K562 (cell line): ENCODE data around the gene PDLIM5. TPM values are rescaled to one million over a fixed set of nuclear protein-coding genes. Genes with fewer than 3 reads are reported as not detected.

Experiments
- ATAC-seq: fragments of 200-7000 bp; cut with Tn5 transposase; 3 replicates; pipeline ENCODE4 v1.9.1; 2020; ENCODE audit warnings: moderate library complexity
- BruUV-seq: library from RNA; stranded (reverse); fragments of 400-500 nt; replicated peaks from 2 replicates; lab custom pipeline; 2021; lab: Mats Ljungman, UMichigan
- CTCF ChIA-PET: fragments of 300-600 bp; formaldehyde crosslinking; extraction: SDS; loops from one replicate; lab custom pipeline; 2021; ENCODE audit warnings: low intra/inter-chr PET ratio; lab: Yijun Ruan, JAX
- POLR2A ChIA-PET: fragments of 300-600, 350-650 bp; sonication (Branson Sonifier 250); formaldehyde crosslinking; extraction: SDS; loops from one replicate; lab custom pipeline; 2021; ENCODE audit warnings: antibody characterized with exemption, inconsistent platforms; lab: Yijun Ruan, JAX
- DNase-seq, 4 experiments: peaks; one replicate each; pipeline versions ENCODE4 v3.0.0 to v3.0.0-alpha.2; 2011 to 2018; ENCODE audit warnings: low spot score in 3 of 4, mixed read lengths in 3 of 4; ENCODE audit errors: extremely low read depth in 1 of 4
- FAIRE-seq: peaks from 2 replicates; lab custom pipeline; 2011; peaks lifted over from hg19 to GRCh38; lab: Jason Lieb, UNC
- H2AFZ ChIP-seq: 2 replicates; pipeline ENCODE4 v1.6.0; 2011; ENCODE audit warnings: low read depth, low read length, control low read depth, inconsistent platforms
- H3K27ac ChIP-seq: fragments of 200-600 bp; 3 replicates; pipeline ENCODE4 v1.8.0; 2011; ENCODE audit warnings: low read depth, mild to moderate bottlenecking, control low read depth, inconsistent platforms, low read length, moderate library complexity, mixed read lengths; ENCODE audit errors: extremely low read depth
- H3K27me3 ChIP-seq, 2 experiments: fragments of 300-600 bp in 1 of 2; 2 replicates in 1 of 2; 3 replicates in 1 of 2; pipeline versions ENCODE4 v1.6.0 to v1.8.0; 2011; ENCODE audit warnings: inconsistent platforms in 2 of 2, low read length in 2 of 2, mild to moderate bottlenecking in 1 of 2, mixed read lengths in 1 of 2, moderate library complexity in 1 of 2; ENCODE audit not compliant: control insufficient read depth in 2 of 2, insufficient read depth in 2 of 2
- H3K36me3 ChIP-seq: fragments of 300-600 bp; 3 replicates; pipeline ENCODE4 v1.8.0; 2011; ENCODE audit warnings: mild to moderate bottlenecking, low read length, inconsistent platforms; ENCODE audit not compliant: control insufficient read depth, insufficient read depth
- H3K4me1 ChIP-seq, 2 experiments: fragments of 200-600 bp in 1 of 2; replicated peaks in 1 of 2; 2 replicates in 1 of 2; 3 replicates in 1 of 2; pipeline versions ENCODE4 v1.5.1 to v1.8.0; 2011; ENCODE audit warnings: inconsistent platforms in 2 of 2, low read length in 2 of 2, mild to moderate bottlenecking in 1 of 2, mixed read lengths in 1 of 2, moderate library complexity in 1 of 2; ENCODE audit not compliant: control insufficient read depth in 2 of 2, insufficient read depth in 2 of 2
- H3K4me2 ChIP-seq: 2 replicates; pipeline ENCODE4 v1.6.1; 2011; ENCODE audit warnings: low read length, control low read depth, inconsistent platforms, mixed read lengths; ENCODE audit not compliant: insufficient read depth
- H3K4me3 ChIP-seq: fragments of 200-600 bp; sonication (generic), shearing (Covaris generic); 2 replicates; pipeline ENCODE4 v1.5.1; 2016; ENCODE audit warnings: control low read depth, inconsistent platforms
- H3K79me2 ChIP-seq: fragments of 200-600 bp; 3 replicates; pipeline ENCODE4 v1.8.0; 2011; ENCODE audit warnings: low read length, inconsistent platforms; ENCODE audit not compliant: control insufficient read depth, insufficient read depth
- H3K9ac ChIP-seq, 2 experiments: 2 replicates each; pipeline versions ENCODE4 v1.6.0 to v1.6.1; 2011; ENCODE audit warnings: low read depth in 2 of 2, low read length in 2 of 2, control low read depth in 1 of 2, inconsistent platforms in 1 of 2, mild to moderate bottlenecking in 1 of 2, mixed read lengths in 1 of 2; ENCODE audit not compliant: insufficient read depth in 1 of 2
- H3K9me1 ChIP-seq: one replicate; pipeline ENCODE4 v1.6.0; 2011; ENCODE audit warnings: inconsistent platforms, mild to moderate bottlenecking, low read length, moderate library complexity; ENCODE audit not compliant: control insufficient read depth, insufficient read depth
- H3K9me3 ChIP-seq: replicated peaks from 2 replicates; pipeline ENCODE4 v1.5.1; 2011; ENCODE audit warnings: low read depth, low read length, inconsistent platforms; ENCODE audit not compliant: control insufficient read depth, insufficient read depth
- H4K20me1 ChIP-seq: replicated peaks from 2 replicates; pipeline ENCODE4 v1.6.1; 2011; ENCODE audit warnings: low read length, inconsistent platforms, mixed read lengths; ENCODE audit not compliant: control insufficient read depth, insufficient read depth
- ARID2 ChIP-seq: fragments of 450-650 bp; IDR thresholded peaks from 2 replicates; pipeline ENCODE4 v1.6.1; 2017; ENCODE audit warnings: antibody characterized with exemption, mild to moderate bottlenecking
- FOXK2 ChIP-seq, 2 experiments: fragments of 450-650 bp; IDR thresholded peaks in 1 of 2; conservative IDR thresholded peaks in 1 of 2; 2 replicates each; pipeline ENCODE4 v1.6.1; 2016; ENCODE audit warnings: low read depth in 2 of 2, mild to moderate bottlenecking in 1 of 2
- GATAD2B ChIP-seq: fragments of 450-650 bp; IDR thresholded peaks from 2 replicates; pipeline ENCODE4 v1.6.1; 2017; ENCODE audit warnings: mild to moderate bottlenecking, borderline replicate concordance
- HDAC2 ChIP-seq: fragments of 450-650 bp; IDR thresholded peaks from 2 replicates; pipeline ENCODE4 v1.6.1; 2016; ENCODE audit warnings: mild to moderate bottlenecking
- KDM5B ChIP-seq: fragments of 200-600 bp; sonication (generic); IDR thresholded peaks from 2 replicates; pipeline ENCODE4 v1.6.1; 2012; ENCODE audit warnings: low read depth, mild to moderate bottlenecking, moderate library complexity, low read length, control low read depth, inconsistent platforms; ENCODE audit not compliant: insufficient replicate concordance
- KLF16 ChIP-seq: IDR thresholded peaks from 2 replicates; pipeline ENCODE4 v1.6.1; 2016; ENCODE audit warnings: antibody characterized with exemption
- L3MBTL2 ChIP-seq: fragments of 450-650 bp; IDR thresholded peaks from 2 replicates; pipeline ENCODE4 v1.6.1; 2016; ENCODE audit warnings: mild to moderate bottlenecking, moderate library complexity
- LARP7 ChIP-seq: fragments of 450-650 bp; IDR thresholded peaks from 2 replicates; pipeline ENCODE4 v1.6.1; 2016
- MTA1 ChIP-seq: fragments of 450-650 bp; IDR thresholded peaks from 2 replicates; pipeline ENCODE4 v1.6.1; 2017; ENCODE audit warnings: borderline replicate concordance
- NBN ChIP-seq: fragments of 450-650 bp; IDR thresholded peaks from 2 replicates; pipeline ENCODE4 v1.6.1; 2016; ENCODE audit warnings: low read depth, mild to moderate bottlenecking
- SRSF1 ChIP-seq: fragments of 200-400 bp; formaldehyde crosslinking; IDR thresholded peaks from 2 replicates; pipeline ENCODE4 v1.6.1; 2017; ENCODE audit warnings: mild to moderate bottlenecking, low read depth, low read length, moderate library complexity
- TCF7 ChIP-seq: sonication (generic); IDR thresholded peaks from 2 replicates; pipeline ENCODE4 v1.6.1; 2016; ENCODE audit warnings: antibody characterized with exemption, borderline replicate concordance
- XRCC3 ChIP-seq: fragments of 450-650 bp; IDR thresholded peaks from 2 replicates; pipeline ENCODE4 v1.6.1; 2017; ENCODE audit warnings: mild to moderate bottlenecking, moderate library complexity
- ZNF551 ChIP-seq: fragments of 250-450 bp; sonication (Bioruptor Pico); IDR thresholded peaks from 2 replicates; pipeline ENCODE4 v1.5.0; 2021; ENCODE audit warnings: mild to moderate bottlenecking, moderate library complexity
- ZNF75A ChIP-seq: fragments of 450-650 bp; formaldehyde crosslinking; IDR thresholded peaks from 2 replicates; pipeline ENCODE4 v1.4.0; 2020; ENCODE audit warnings: mild to moderate bottlenecking
- ZNF778 ChIP-seq: fragments of 450-650 bp; formaldehyde crosslinking; IDR thresholded peaks from 2 replicates; pipeline ENCODE4 v1.4.0; 2020; ENCODE audit warnings: mild to moderate bottlenecking, moderate library complexity
- WGBS: fragments of 100-300 bp; shearing (Covaris generic); methylation state at CpG from one replicate; pipeline ENCODE4 v1.1.6; 2016; ENCODE audit warnings: low coverage, mixed read lengths; ENCODE audit not compliant: insufficient coverage; ENCODE audit errors: missing lambda C conversion rate; 5-methylcytosine and 5-hydroxymethylcytosine counted together
- in situ Hi-C: fragments of 300-500 bp; cut with MboI; formaldehyde crosslinking; loops from 4 replicates; pipeline ENCODE4 v1.15.0; 2018; ENCODE audit warnings: inconsistent platforms, mixed read lengths
- intact Hi-C: fragments of 100-400 bp; cut with micrococcal nuclease; formaldehyde crosslinking; loops from 2 replicates; pipeline ENCODE4 v1.14.2; 2022
- polyA plus RNA-seq, 8 experiments: library from polyadenylated mRNA; depleted of rRNA in 4 of 8; stranded (reverse) in 5 of 8; unstranded in 3 of 8; fragments of >200 nt; fragmentation: Nextera tagmentation in 2 of 8; fragmentation: Illumina TruSeq in 1 of 8; extraction: Ambion mirVana in 2 of 8; extraction: Trizol in 1 of 8; gene quantifications; 2 replicates each; pipeline versions ENCODE4 v1.2.1 to v1.2.3, GENCODE V29; 2011 to 2014; ENCODE audit warnings: inconsistent platforms in 1 of 8, missing spikeins in 1 of 8
- total RNA-seq, 7 experiments: library from RNA; depleted of rRNA in 6 of 7; stranded (reverse); fragments of >200 nt in 6 of 7; fragmentation: Illumina TruSeq in 2 of 7; extraction: Trizol in 2 of 7; gene quantifications; 2 replicates each; pipeline versions ENCODE4 v1.2.1 to v1.2.3, GENCODE V29; 2011 to 2021; ENCODE audit warnings: low replicate concordance in 1 of 7
- TF ChIP-seq, protein P1 (sequence below): sonication (generic); formaldehyde crosslinking; IDR thresholded peaks from 2 replicates; pipeline ENCODE4 v1.9.0; 2022; ENCODE audit warnings: mild to moderate bottlenecking, missing genetic modification reagents
- TF ChIP-seq, protein P2 (sequence below): fragments of 250-450 bp; sonication (Bioruptor Pico); IDR thresholded peaks from 2 replicates; pipeline ENCODE4 v1.5.0; 2020; ENCODE audit warnings: mild to moderate bottlenecking, borderline replicate concordance

The PDLIM5 gene
- total and polyA plus RNA-seq, 9 of the 15 experiments (the other 6 are each of a cell fraction or from before 2014, with no cell fraction given): 36.9 to 127 (median 62.5) TPM

GRCh38 chr4:94533405-94534223 lies 81.9 kb downstream of the PDLIM5 start:
- no peak overlapping the region for H2AFZ ChIP-seq
- H3K27me3 ChIP-seq: no peaks in the 10 kb centered on the region
- H3K9me3 ChIP-seq: no peaks in the 10 kb centered on the region
- H3K79me2 ChIP-seq: peaks cover 82% of the 10 kb centered on the region
- intact Hi-C loops (loop anchor here (1.0 to 5.0 kb wide), 4 partner anchors 17 to 126 kb away; no protein-coding TSS in a partner anchor), in situ Hi-C loops (no loop called here)
- ChIA-PET CTCF (no interaction called here), POLR2A (no interaction called here)
- H3K4me1 ChIP-seq: peaks cover 13 to 48% of the 10 kb centered on the region in 2 experiments
- no peak overlapping the region for H3K4me3 ChIP-seq
- no peaks in the 10 kb centered on the region for H4K20me1 ChIP-seq
- WGBS: 1% methylated on average over 4 of the region's 4 CpGs
- DNase-seq (peak; percentile 48 to 72 (median 60)), ATAC-seq (peak; percentile 63), FAIRE-seq (no peak)
- peak overlapping the region; percentile 95 for H3K27ac ChIP-seq
- peak overlapping the region; percentile 53 for H3K4me2 ChIP-seq
- BruUV-seq: no TSS peak
- H3K36me3 ChIP-seq: no peaks in the 10 kb centered on the region
- no peaks in the 10 kb centered on the region for H3K9me1 ChIP-seq
- H3K9ac ChIP-seq: peak overlapping the region in 1 of 2 experiments; percentile 69; a peak in 2 of 4 replicates
- no peak for TF ChIP-seq ARID2
- TF ChIP-seq, protein P1, sequence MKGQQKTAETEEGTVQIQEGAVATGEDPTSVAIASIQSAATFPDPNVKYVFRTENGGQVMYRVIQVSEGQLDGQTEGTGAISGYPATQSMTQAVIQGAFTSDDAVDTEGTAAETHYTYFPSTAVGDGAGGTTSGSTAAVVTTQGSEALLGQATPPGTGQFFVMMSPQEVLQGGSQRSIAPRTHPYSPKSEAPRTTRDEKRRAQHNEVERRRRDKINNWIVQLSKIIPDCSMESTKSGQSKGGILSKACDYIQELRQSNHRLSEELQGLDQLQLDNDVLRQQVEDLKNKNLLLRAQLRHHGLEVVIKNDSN (CRISPR knock-in tag): no peak
- TF ChIP-seq GATAD2B: 0 out of 2 replicates have a peak, but pooled peaks have one; percentile 51
- no peak for TF ChIP-seq ZNF75A (CRISPR knock-in tag)
- no peak for TF ChIP-seq XRCC3
- TF ChIP-seq KDM5B: no peak
- TF ChIP-seq, protein P2, sequence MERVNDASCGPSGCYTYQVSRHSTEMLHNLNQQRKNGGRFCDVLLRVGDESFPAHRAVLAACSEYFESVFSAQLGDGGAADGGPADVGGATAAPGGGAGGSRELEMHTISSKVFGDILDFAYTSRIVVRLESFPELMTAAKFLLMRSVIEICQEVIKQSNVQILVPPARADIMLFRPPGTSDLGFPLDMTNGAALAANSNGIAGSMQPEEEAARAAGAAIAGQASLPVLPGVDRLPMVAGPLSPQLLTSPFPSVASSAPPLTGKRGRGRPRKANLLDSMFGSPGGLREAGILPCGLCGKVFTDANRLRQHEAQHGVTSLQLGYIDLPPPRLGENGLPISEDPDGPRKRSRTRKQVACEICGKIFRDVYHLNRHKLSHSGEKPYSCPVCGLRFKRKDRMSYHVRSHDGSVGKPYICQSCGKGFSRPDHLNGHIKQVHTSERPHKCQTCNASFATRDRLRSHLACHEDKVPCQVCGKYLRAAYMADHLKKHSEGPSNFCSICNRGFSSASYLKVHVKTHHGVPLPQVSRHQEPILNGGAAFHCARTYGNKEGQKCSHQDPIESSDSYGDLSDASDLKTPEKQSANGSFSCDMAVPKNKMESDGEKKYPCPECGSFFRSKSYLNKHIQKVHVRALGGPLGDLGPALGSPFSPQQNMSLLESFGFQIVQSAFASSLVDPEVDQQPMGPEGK (CRISPR knock-in tag): no peak
- TF ChIP-seq KLF16: peak; percentile 51; the same call in 1 of the 2 replicates
- TF ChIP-seq HDAC2: 0 out of 2 replicates have a peak, but pooled peaks have one; percentile 78
- no peak for TF ChIP-seq ZNF778
- peak; percentile 59 for TF ChIP-seq L3MBTL2
- peak; percentile 91 to 95 for TF ChIP-seq FOXK2 (conservative IDR thresholded peaks at IDR 0.05 in 1 of 2, IDR thresholded peaks at IDR 0.05 in 1 of 2; ENCODE audit: low read depth in 2 of 2)
- TF ChIP-seq LARP7: no peak
- TF ChIP-seq TCF7: no peak
- TF ChIP-seq ZNF551 (CRISPR knock-in tag): no peak
- peak; percentile 72; the same call in 1 of the 2 replicates for TF ChIP-seq MTA1
- no peak for TF ChIP-seq SRSF1
- no peak; the same call in none of the 2 replicates for TF ChIP-seq NBN
